ENCODE measurements around the gene CRTC3. TPM values are rescaled to one million over a fixed set of nuclear protein-coding genes. Genes with fewer than 3 reads are reported as not detected.

The CRTC3 gene
- total and polyA plus RNA-seq, 2 donors (not counting 3 experiments of a cell fraction or from before 2014, with no cell fraction given) = 16.2 to 26.4 TPM

- DNase-seq (ENCODE audit: low read depth, low spot score) = peak; percentile 20
- H2AFZ ChIP-seq (ENCODE audit: low read depth, low read length) = no peak overlapping the region
- H4K20me1 ChIP-seq (replicated peaks; ENCODE audit: control insufficient read depth, extremely low read depth, insufficient read depth, low read length) = peaks cover 2% of the 10 kb centered on the region
- TF ChIP-seq JUN (IDR thresholded peaks at IDR 0.05; ENCODE audit: borderline replicate concordance, insufficient read depth, insufficient read length, low read depth) (no peak), MYC (IDR thresholded peaks at IDR 0.05; ENCODE audit: low read depth, low read length) (no peak), EZH2 (IDR thresholded peaks at IDR 0.05; ENCODE audit: borderline replicate concordance, low read depth, low read length, severe bottlenecking) (no peak), POLR2AphosphoS5 (IDR thresholded peaks at IDR 0.05; ENCODE audit: insufficient read depth, low read depth, low read length) (no peak), POLR2A (IDR thresholded peaks at IDR 0.05; ENCODE audit: low read depth, low read length) (no peak), MAX (IDR thresholded peaks at IDR 0.05; ENCODE audit: insufficient read depth, insufficient read length) (no peak), FOS (IDR thresholded peaks at IDR 0.05; ENCODE audit: borderline replicate concordance, insufficient read depth, low read length) (no peak), GATA2 (IDR thresholded peaks at IDR 0.05; ENCODE audit: insufficient read depth, insufficient read length, low read depth, low read length) (no peak)
- H3K27me3 ChIP-seq (ENCODE audit: control insufficient read depth in 2 of 2, insufficient read depth in 2 of 2, low read length in 2 of 2) = no peaks in the 10 kb centered on the region
- H3K9me1 ChIP-seq (replicated peaks; ENCODE audit: control insufficient read depth, extremely low read depth, insufficient read depth, low read length) = no peaks in the 10 kb centered on the region
- ChIA-PET POLR2A (no interaction called here), CTCF (interaction anchor here (0.9 to 1.7 kb wide), 2 partner anchors 34 to 39 kb away, joined by 4 to 5 read pairs; no protein-coding TSS in a partner anchor)
- BruUV-seq (replicated peaks) = no TSS peak
- H3K4me3 ChIP-seq (replicated peaks in 1 of 3; ENCODE audit: insufficient read depth in 1 of 3, low read depth in 1 of 3, low read length in 3 of 3) = no peak overlapping the region
- dilution Hi-C loops (cut with MboI; ENCODE audit: extremely low pct_ligation_motif_present, low sequenced_read_pairs) = no loop called here
- H3K4me2 ChIP-seq (ENCODE audit: insufficient read depth, low read length) = no peak overlapping the region
- H3K9ac ChIP-seq (replicated peaks; ENCODE audit: extremely low read depth, insufficient read depth, low read length) = no peak overlapping the region
- H3K27ac ChIP-seq (ENCODE audit: insufficient read depth, low read depth, low read length) = peak overlapping the region; percentile 30
- no peaks in the 10 kb centered on the region for H3K36me3 ChIP-seq (ENCODE audit: control insufficient read depth in 2 of 2, extremely low read depth in 1 of 2, insufficient read depth in 2 of 2, low read length in 2 of 2)
- peaks cover 4% of the 10 kb centered on the region for H3K79me2 ChIP-seq (ENCODE audit: control insufficient read depth, insufficient read depth, low read length)
- H3K4me1 ChIP-seq (ENCODE audit: control insufficient read depth, extremely low read depth, insufficient read depth, low read length) = peaks cover 16% of the 10 kb centered on the region
- H3K9me3 ChIP-seq (replicated peaks; ENCODE audit: control insufficient read depth, insufficient read depth, low read length) = no peaks in the 10 kb centered on the region
- FAIRE-seq = no peak
- intact Hi-C loops (cut with micrococcal nuclease) = no loop called here
Observed at GRCh38 chr15:90564051-90564450, 34.3 kb downstream of the CRTC3 start.

DNA sequence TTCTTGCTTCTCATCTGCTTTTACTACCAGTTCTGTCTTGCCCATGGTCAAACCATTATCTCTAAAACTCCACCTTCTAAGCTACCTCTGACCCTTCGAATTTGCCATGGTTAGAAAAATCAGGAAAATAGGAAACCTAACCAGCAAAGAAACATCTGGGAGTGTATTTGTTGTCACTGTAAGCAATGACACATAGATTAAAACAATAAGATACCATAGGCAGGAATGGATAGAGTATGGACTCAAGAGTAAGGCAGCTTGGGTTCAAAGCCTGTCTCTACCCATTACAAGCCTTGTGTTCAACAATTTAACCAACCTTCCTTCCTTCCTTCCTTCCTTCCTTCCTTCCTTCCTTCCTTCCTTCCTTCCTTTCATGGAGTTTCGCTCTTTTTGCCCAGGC is 34.9 kb downstream of the CRTC3 start:
- no peaks in the 10 kb centered on the region for H3K27me3 ChIP-seq (ENCODE audit: control insufficient read depth in 2 of 2, insufficient read depth in 2 of 2, low read length in 2 of 2)
- intact Hi-C loops (cut with micrococcal nuclease) = no loop called here
- dilution Hi-C loops (cut with MboI; ENCODE audit: extremely low pct_ligation_motif_present, low sequenced_read_pairs) = no loop called here
- no peak overlapping the region for H3K4me3 ChIP-seq (replicated peaks in 1 of 3; ENCODE audit: insufficient read depth in 1 of 3, low read depth in 1 of 3, low read length in 3 of 3)
- H3K9me3 ChIP-seq (replicated peaks; ENCODE audit: control insufficient read depth, insufficient read depth, low read length) = no peaks in the 10 kb centered on the region
- DNase-seq (ENCODE audit: low read depth, low spot score) = no peak
- peak; percentile 67 for FAIRE-seq
- H3K4me2 ChIP-seq (ENCODE audit: insufficient read depth, low read length) = peak overlapping the region; percentile 37
- peak overlapping the region; percentile 30 for H3K27ac ChIP-seq (ENCODE audit: insufficient read depth, low read depth, low read length)
- TF ChIP-seq MYC (IDR thresholded peaks at IDR 0.05; ENCODE audit: low read depth, low read length) (no peak), POLR2AphosphoS5 (IDR thresholded peaks at IDR 0.05; ENCODE audit: insufficient read depth, low read depth, low read length) (peak; percentile 46), JUN (IDR thresholded peaks at IDR 0.05; ENCODE audit: borderline replicate concordance, insufficient read depth, insufficient read length, low read depth) (peak; percentile 32), GATA2 (IDR thresholded peaks at IDR 0.05; ENCODE audit: insufficient read depth, insufficient read length, low read depth, low read length) (peak; percentile 76)
- ChIA-PET CTCF (interaction anchor here (1.7 kb wide), 1 partner anchor 34 kb away, joined by 5 read pairs; no protein-coding TSS in a partner anchor), POLR2A (no interaction called here)
- H3K9ac ChIP-seq (replicated peaks; ENCODE audit: extremely low read depth, insufficient read depth, low read length) = no peak overlapping the region
- BruUV-seq (replicated peaks) = no TSS peak
- no peaks in the 10 kb centered on the region for H3K9me1 ChIP-seq (replicated peaks; ENCODE audit: control insufficient read depth, extremely low read depth, insufficient read depth, low read length)
- H3K79me2 ChIP-seq (ENCODE audit: control insufficient read depth, insufficient read depth, low read length) = peaks cover 4% of the 10 kb centered on the region
- H3K4me1 ChIP-seq (ENCODE audit: control insufficient read depth, extremely low read depth, insufficient read depth, low read length) = peaks cover 16% of the 10 kb centered on the region
- H3K36me3 ChIP-seq (ENCODE audit: control insufficient read depth in 2 of 2, extremely low read depth in 1 of 2, insufficient read depth in 2 of 2, low read length in 2 of 2) = no peaks in the 10 kb centered on the region
- H2AFZ ChIP-seq (ENCODE audit: low read depth, low read length) = no peak overlapping the region
- H4K20me1 ChIP-seq (replicated peaks; ENCODE audit: control insufficient read depth, extremely low read depth, insufficient read depth, low read length) = peaks cover 2% of the 10 kb centered on the region
